Fibroblast of lung (primary cell): Measurements from ENCODE around the gene EDNRA. TPM values are rescaled to one million over a fixed set of nuclear protein-coding genes. Genes with fewer than 3 reads are reported as not detected.
A peak's percentile ranks its signal among the peaks of the same experiment; 100 is the strongest.

ENCODE experiments used
- DNase-seq, 2 donors: peaks; one replicate each; pipeline versions ENCODE4 v3.0.0 to v3.0.0-alpha.2; 2010; ENCODE audit warnings: low read depth in 2 of 2
- H2AFZ ChIP-seq: 2 replicates; pipeline ENCODE4 v1.5.1; 2012; ENCODE audit warnings: low read length, control low read depth, inconsistent platforms
- H3K27ac ChIP-seq: 2 replicates; pipeline ENCODE4 v1.5.1; 2011; ENCODE audit warnings: low read length, control low read depth; ENCODE audit not compliant: insufficient read depth
- H3K27me3 ChIP-seq: 2 replicates; pipeline ENCODE4 v1.5.1; 2011; ENCODE audit warnings: mild to moderate bottlenecking, low read length; ENCODE audit not compliant: control insufficient read depth, insufficient read depth
- H3K36me3 ChIP-seq: 2 replicates; pipeline ENCODE4 v1.5.1; 2011; ENCODE audit warnings: low read length; ENCODE audit not compliant: control insufficient read depth, insufficient read depth
- H3K4me1 ChIP-seq: 2 replicates; pipeline ENCODE4 v1.5.1; 2011; ENCODE audit warnings: low read length; ENCODE audit not compliant: control insufficient read depth, insufficient read depth; ENCODE audit errors: extremely low read depth
- H3K4me2 ChIP-seq: 2 replicates; pipeline ENCODE4 v1.5.1; 2011; ENCODE audit warnings: low read length, control low read depth; ENCODE audit not compliant: insufficient read depth; ENCODE audit errors: extremely low read depth
- H3K4me3 ChIP-seq, 4 experiments: fragments of 200-600 bp in 1 of 4; sonication (generic) in 1 of 4; replicated peaks in 1 of 4; 2 replicates each; pipeline ENCODE4 v1.5.1; 2011 to 2016; ENCODE audit warnings: low read length in 4 of 4, low read depth in 3 of 4, mild to moderate bottlenecking in 3 of 4, control low read depth in 2 of 4, inconsistent platforms in 1 of 4, mixed read lengths in 1 of 4; ENCODE audit not compliant: insufficient read depth in 1 of 4; ENCODE audit errors: control extremely low read depth in 1 of 4
- H3K79me2 ChIP-seq: 2 replicates; pipeline ENCODE4 v1.5.1; 2012; ENCODE audit warnings: mild to moderate bottlenecking, low read length, inconsistent platforms; ENCODE audit not compliant: control insufficient read depth, insufficient read depth
- H3K9ac ChIP-seq: 2 replicates; pipeline ENCODE4 v1.5.1; 2011; ENCODE audit warnings: mild to moderate bottlenecking, low read length, control low read depth; ENCODE audit not compliant: insufficient read depth
- H3K9me3 ChIP-seq: 2 replicates; pipeline ENCODE4 v1.5.1; 2012; ENCODE audit warnings: low read depth, low read length; ENCODE audit not compliant: control insufficient read depth, insufficient read depth
- H4K20me1 ChIP-seq: 2 replicates; pipeline ENCODE4 v1.5.1; 2011; ENCODE audit warnings: low read length; ENCODE audit not compliant: control insufficient read depth, insufficient read depth; ENCODE audit errors: extremely low read depth
- EZH2 ChIP-seq: IDR thresholded peaks from 2 replicates; pipeline ENCODE4 v1.5.1; 2012; ENCODE audit warnings: low read length, control low read depth, mild to moderate bottlenecking; ENCODE audit errors: missing control alignments
- polyA plus RNA-seq, 2 donors: library from polyadenylated mRNA; depleted of rRNA in 1 of 2; stranded (reverse) in 1 of 2; unstranded in 1 of 2; fragments of >200 nt; gene quantifications; 2 replicates each; pipeline ENCODE4 v1.2.1, GENCODE V29; 2011 to 2012; ENCODE audit warnings: missing spikeins in 1 of 2
- total RNA-seq: library from RNA; depleted of rRNA; stranded (reverse); fragments of >200 nt; gene quantifications from 2 replicates; pipeline ENCODE4 v1.2.1, GENCODE V29; 2014
- TF ChIP-seq, protein P1 (sequence below), 2 donors: IDR thresholded peaks in 1 of 2; conservative IDR thresholded peaks in 1 of 2; 1 replicate in 1 of 2; 2 replicates in 1 of 2; pipeline ENCODE4 v1.5.1; 2011 to 2012; ENCODE audit warnings: low read length in 2 of 2, control low read depth in 1 of 2, inconsistent platforms in 1 of 2, low read depth in 1 of 2, mild to moderate bottlenecking in 1 of 2

The EDNRA gene
- total and polyA plus RNA-seq, 2 donors (not counting 1 experiment from before 2014, with no cell fraction given) = 2.0 to 9.5 TPM

DNA sequence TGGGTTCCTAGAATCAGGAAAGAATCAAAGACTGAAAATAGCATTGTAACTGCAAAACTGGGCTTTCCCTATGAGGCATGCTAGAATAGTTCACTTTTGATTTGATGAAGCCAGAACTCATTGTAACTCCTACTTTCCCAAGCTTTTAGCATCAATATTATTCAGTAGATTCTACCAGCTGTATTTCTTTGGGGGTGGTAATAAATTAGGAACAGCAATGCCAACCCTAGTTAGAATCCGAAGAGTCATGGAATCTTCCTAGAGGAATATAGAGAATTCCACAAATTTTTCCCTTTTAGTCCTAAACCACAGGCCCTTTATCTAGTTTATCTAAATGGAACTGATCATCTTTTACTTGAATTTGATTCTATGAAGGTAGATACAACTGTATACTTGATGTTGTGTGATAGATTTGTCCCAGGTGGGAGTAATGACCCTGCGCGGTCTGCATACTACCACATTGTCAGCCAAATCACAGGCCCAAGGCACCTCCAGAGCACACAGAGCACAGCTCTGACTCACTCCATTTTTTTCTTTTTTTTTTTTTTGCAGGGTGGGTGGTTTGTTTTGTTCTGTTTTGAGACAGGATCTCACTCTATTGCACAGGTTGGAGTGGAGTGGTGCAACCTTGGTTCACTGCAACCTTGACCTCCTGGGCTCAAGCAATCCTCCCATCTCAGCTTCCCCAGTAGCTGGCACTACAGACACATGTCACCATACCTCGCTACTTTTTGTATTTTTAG, 66.6 kb downstream of the EDNRA start:
- no peak for TF ChIP-seq EZH2
- TF ChIP-seq, protein P1, sequence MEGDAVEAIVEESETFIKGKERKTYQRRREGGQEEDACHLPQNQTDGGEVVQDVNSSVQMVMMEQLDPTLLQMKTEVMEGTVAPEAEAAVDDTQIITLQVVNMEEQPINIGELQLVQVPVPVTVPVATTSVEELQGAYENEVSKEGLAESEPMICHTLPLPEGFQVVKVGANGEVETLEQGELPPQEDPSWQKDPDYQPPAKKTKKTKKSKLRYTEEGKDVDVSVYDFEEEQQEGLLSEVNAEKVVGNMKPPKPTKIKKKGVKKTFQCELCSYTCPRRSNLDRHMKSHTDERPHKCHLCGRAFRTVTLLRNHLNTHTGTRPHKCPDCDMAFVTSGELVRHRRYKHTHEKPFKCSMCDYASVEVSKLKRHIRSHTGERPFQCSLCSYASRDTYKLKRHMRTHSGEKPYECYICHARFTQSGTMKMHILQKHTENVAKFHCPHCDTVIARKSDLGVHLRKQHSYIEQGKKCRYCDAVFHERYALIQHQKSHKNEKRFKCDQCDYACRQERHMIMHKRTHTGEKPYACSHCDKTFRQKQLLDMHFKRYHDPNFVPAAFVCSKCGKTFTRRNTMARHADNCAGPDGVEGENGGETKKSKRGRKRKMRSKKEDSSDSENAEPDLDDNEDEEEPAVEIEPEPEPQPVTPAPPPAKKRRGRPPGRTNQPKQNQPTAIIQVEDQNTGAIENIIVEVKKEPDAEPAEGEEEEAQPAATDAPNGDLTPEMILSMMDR (conservative IDR thresholded peaks at IDR 0.05 in 1 of 2, IDR thresholded peaks at IDR 0.05 in 1 of 2; ENCODE audit: low read depth in 1 of 2, low read length in 2 of 2) = peak in 1 of 2 donors; percentile 3
- H3K79me2 ChIP-seq = no peaks in the 10 kb centered on the region
- H2AFZ ChIP-seq = no peak overlapping the region
- H4K20me1 ChIP-seq = no peaks in the 10 kb centered on the region
- peak overlapping the region; percentile 59 for H3K27ac ChIP-seq
- H3K4me2 ChIP-seq = no peak overlapping the region
- no peaks in the 10 kb centered on the region for H3K9me3 ChIP-seq
- peaks cover 14% of the 10 kb centered on the region for H3K4me1 ChIP-seq
- peak; percentile 85 to 88 for DNase-seq
- H3K9ac ChIP-seq = no peak overlapping the region
- H3K36me3 ChIP-seq = no peaks in the 10 kb centered on the region
- no peaks in the 10 kb centered on the region for H3K27me3 ChIP-seq
- H3K4me3 ChIP-seq = no peak overlapping the region

DNA sequence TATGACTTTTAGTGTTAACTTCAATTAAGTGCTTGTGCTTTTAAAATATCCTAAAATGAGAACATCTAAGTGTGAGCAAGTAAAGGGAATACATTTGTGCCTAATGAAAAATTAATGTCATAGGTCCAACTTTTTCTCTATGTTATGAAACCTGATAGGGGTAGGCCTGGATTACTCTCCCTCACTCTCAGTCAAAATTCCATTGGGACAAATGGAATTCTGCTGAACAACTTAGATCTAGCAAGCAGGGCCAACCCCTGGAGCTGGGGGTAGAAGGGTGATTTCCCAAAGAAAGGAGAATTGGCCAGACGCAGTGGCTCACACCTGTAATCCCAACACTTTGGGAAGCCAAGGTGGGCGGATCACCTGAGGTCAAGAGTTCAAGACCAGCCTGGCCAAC, 67.4 kb downstream of the EDNRA start:
- TF ChIP-seq, protein P1 (conservative IDR thresholded peaks at IDR 0.05 in 1 of 2, IDR thresholded peaks at IDR 0.05 in 1 of 2; ENCODE audit: low read depth in 1 of 2, low read length in 2 of 2) = no peak
- no peak for TF ChIP-seq EZH2
- Histone ChIP-seq H3K79me2 (no peaks in the 10 kb centered on the region), H3K4me1 (peaks cover 14% of the 10 kb centered on the region), H3K4me2 (no peak overlapping the region), H3K27ac (peak overlapping the region; percentile 59), H2AFZ (no peak overlapping the region), H3K9ac (no peak overlapping the region), H3K9me3 (no peaks in the 10 kb centered on the region), H3K4me3 (no peak overlapping the region), H3K27me3 (no peaks in the 10 kb centered on the region), H4K20me1 (no peaks in the 10 kb centered on the region), H3K36me3 (no peaks in the 10 kb centered on the region)
- peak; percentile 23 to 65 for DNase-seq

DNA sequence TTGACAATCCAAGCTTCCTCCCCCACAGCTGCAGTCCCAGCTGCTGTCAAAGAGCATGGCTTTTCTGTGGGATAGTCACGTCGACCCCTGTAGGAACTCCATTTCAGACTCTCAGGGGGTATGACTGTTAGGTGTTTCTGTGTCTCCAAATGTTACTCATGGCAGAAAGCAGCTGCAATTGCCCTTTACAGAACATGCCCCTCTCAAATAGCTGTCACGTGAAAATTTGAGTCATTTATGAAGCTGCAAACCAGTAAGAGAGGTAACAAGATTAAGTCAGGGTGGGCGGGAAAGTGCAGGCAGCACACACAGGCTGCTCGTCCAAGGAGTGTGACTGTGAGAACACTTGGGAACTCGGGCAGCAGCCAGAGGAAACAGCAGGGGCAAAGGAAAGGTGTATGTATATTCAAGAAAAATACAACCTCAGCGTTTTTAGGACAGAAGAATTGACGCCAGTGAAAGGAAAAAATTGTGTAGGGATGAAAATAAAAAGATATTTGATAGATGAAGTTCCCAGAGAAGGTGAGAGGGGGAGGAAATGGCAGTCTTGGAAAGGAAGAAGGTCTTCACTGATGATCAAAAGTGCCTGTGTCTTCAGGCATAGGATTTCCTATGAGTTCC, 69.8 kb downstream of the EDNRA start:
- H3K4me3 ChIP-seq = peak overlapping the region in 2 of 4 experiments; percentile 9 to 30
- peak overlapping the region; percentile 48 for H3K4me2 ChIP-seq
- H3K36me3 ChIP-seq = no peaks in the 10 kb centered on the region
- H3K79me2 ChIP-seq = no peaks in the 10 kb centered on the region
- peak overlapping the region; percentile 2 for H2AFZ ChIP-seq
- peaks cover 14% of the 10 kb centered on the region for H3K4me1 ChIP-seq
- H4K20me1 ChIP-seq = no peaks in the 10 kb centered on the region
- H3K27me3 ChIP-seq = no peaks in the 10 kb centered on the region
- peak; percentile 88 for DNase-seq
- H3K9ac ChIP-seq = no peak overlapping the region
- peak overlapping the region; percentile 15 for H3K27ac ChIP-seq
- TF ChIP-seq EZH2 = no peak
- TF ChIP-seq, protein P1 (conservative IDR thresholded peaks at IDR 0.05 in 1 of 2, IDR thresholded peaks at IDR 0.05 in 1 of 2; ENCODE audit: low read depth in 1 of 2, low read length in 2 of 2) = no peak
- H3K9me3 ChIP-seq = no peaks in the 10 kb centered on the region
